Neural progenitor cell (in vitro differentiated cells): ENCODE measurements around the gene CD274. TPM values are rescaled to one million over a fixed set of nuclear protein-coding genes. Genes with fewer than 3 reads are reported as not detected.

Experiments
- DNase-seq: peaks from one replicate; pipeline ENCODE4 v3.0.0-alpha.2; 2016; ENCODE audit warnings: low spot score
- H2AFZ ChIP-seq: fragments of 200-600 bp; sonication (generic); replicated peaks from 2 replicates; pipeline ENCODE4 v1.6.1; 2016; ENCODE audit warnings: antibody characterized with exemption
- H3F3A ChIP-seq: fragments of 200-600 bp; sonication (generic); 2 replicates; pipeline ENCODE4 v1.6.1; 2016; ENCODE audit warnings: antibody characterized with exemption, low read depth
- H3K27ac ChIP-seq: fragments of 200-600 bp; sonication (generic); 2 replicates; pipeline ENCODE4 v1.5.1; 2016; ENCODE audit warnings: mild to moderate bottlenecking
- H3K27me3 ChIP-seq: fragments of 200-600 bp; sonication (generic); 2 replicates; pipeline ENCODE4 v1.6.1; 2016; ENCODE audit warnings: mild to moderate bottlenecking, moderate library complexity
- H3K36me3 ChIP-seq: fragments of 200-600 bp; sonication (generic); 2 replicates; pipeline ENCODE4 v1.5.1; 2016
- H3K4me1 ChIP-seq: fragments of 200-600 bp; sonication (generic); 2 replicates; pipeline ENCODE4 v1.6.1; 2016; ENCODE audit warnings: mixed run types
- H3K4me2 ChIP-seq: fragments of 200-600 bp; sonication (generic); 2 replicates; pipeline ENCODE4 v1.6.1; 2016
- H3K4me3 ChIP-seq: fragments of 200-600 bp; sonication (generic); 2 replicates; pipeline ENCODE4 v1.5.1; 2016
- H3K79me2 ChIP-seq: fragments of 200-600 bp; sonication (generic); 2 replicates; pipeline ENCODE4 v1.6.1; 2016; ENCODE audit warnings: low read depth
- H3K9ac ChIP-seq: fragments of 200-600 bp; sonication (generic); 2 replicates; pipeline ENCODE4 v1.6.1; 2016
- H3K9me3 ChIP-seq: fragments of 200-600 bp; sonication (generic); 2 replicates; pipeline ENCODE4 v1.5.1; 2016; ENCODE audit warnings: low read depth
- H4K20me1 ChIP-seq: fragments of 200-600 bp; sonication (generic); 2 replicates; pipeline ENCODE4 v1.6.1; 2016; ENCODE audit warnings: low read depth
- H3K27ac Mint-ChIP-seq: 3 replicates; pipeline ENCODE4 v1.8.0; 2021; ENCODE audit warnings: mixed read lengths
- H3K27me3 Mint-ChIP-seq: 2 replicates; pipeline ENCODE4 v1.8.0; 2022; ENCODE audit warnings: low read depth, mild to moderate bottlenecking, inconsistent platforms, moderate library complexity, mixed read lengths; ENCODE audit not compliant: insufficient read depth
- H3K36me3 Mint-ChIP-seq: 3 replicates; pipeline ENCODE4 v1.8.0; 2021; ENCODE audit warnings: mixed read lengths
- H3K4me1 Mint-ChIP-seq: 3 replicates; pipeline ENCODE4 v1.8.0; 2021; ENCODE audit warnings: mixed read lengths
- H3K4me3 Mint-ChIP-seq: 3 replicates; pipeline ENCODE4 v1.8.0; 2021; ENCODE audit warnings: mild to moderate bottlenecking, moderate library complexity, mixed read lengths
- H3K9me3 Mint-ChIP-seq: 3 replicates; pipeline ENCODE4 v1.8.0; 2020; ENCODE audit warnings: mixed read lengths
- EZH2 ChIP-seq: fragments of 200-600 bp; sonication (generic); IDR thresholded peaks from 2 replicates; pipeline ENCODE4 v1.6.1; 2017; ENCODE audit warnings: antibody characterized with exemption, mild to moderate bottlenecking, moderate library complexity
- EZH2phosphoT487 ChIP-seq: fragments of 200-600 bp; sonication (generic); IDR thresholded peaks from 2 replicates; pipeline ENCODE4 v1.6.1; 2017; ENCODE audit warnings: antibody characterized with exemption
- total RNA-seq: library from RNA; depleted of rRNA; stranded (reverse); fragments of >200 nt; gene quantifications from 2 replicates; pipeline ENCODE4 v1.2.3, GENCODE V29; 2015; ENCODE audit warnings: low replicate concordance
- TF ChIP-seq, protein P1 (sequence below): fragments of 200-600 bp; sonication (generic); IDR thresholded peaks from 2 replicates; pipeline ENCODE4 v1.5.1; 2017; ENCODE audit warnings: antibody characterized with exemption, mild to moderate bottlenecking

The CD274 gene
- total RNA-seq, 1 donor from 2014 or later: not detected

DNA sequence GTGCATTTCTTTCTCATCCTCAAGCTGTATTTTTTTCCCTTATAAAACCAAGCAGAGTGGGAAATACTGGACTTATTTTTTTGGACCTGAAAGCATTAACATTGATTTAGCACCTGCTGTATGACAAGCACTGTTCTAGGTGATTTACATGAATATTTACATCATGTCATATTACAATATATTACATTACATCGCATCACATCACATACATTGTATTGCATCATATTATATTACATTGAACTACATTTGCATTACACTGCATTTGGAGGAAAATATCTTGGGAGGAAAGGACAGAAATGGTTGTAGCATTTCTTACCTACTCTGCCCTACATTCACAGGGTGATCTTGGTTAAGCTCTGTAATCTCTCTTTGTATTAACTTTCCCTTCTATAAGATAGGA lies 48.8 kb downstream of the CD274 start:
- H3K9ac ChIP-seq: no peak overlapping the region
- no peaks in the 10 kb centered on the region for H3K4me1 Mint-ChIP-seq
- H3K9me3 ChIP-seq: no peaks in the 10 kb centered on the region
- H2AFZ ChIP-seq: no peak overlapping the region
- no peaks in the 10 kb centered on the region for H3K36me3 Mint-ChIP-seq
- no peak overlapping the region for H3K27ac ChIP-seq
- no peak for DNase-seq
- TF ChIP-seq EZH2phosphoT487 (no peak), EZH2 (no peak)
- TF ChIP-seq, protein P1, sequence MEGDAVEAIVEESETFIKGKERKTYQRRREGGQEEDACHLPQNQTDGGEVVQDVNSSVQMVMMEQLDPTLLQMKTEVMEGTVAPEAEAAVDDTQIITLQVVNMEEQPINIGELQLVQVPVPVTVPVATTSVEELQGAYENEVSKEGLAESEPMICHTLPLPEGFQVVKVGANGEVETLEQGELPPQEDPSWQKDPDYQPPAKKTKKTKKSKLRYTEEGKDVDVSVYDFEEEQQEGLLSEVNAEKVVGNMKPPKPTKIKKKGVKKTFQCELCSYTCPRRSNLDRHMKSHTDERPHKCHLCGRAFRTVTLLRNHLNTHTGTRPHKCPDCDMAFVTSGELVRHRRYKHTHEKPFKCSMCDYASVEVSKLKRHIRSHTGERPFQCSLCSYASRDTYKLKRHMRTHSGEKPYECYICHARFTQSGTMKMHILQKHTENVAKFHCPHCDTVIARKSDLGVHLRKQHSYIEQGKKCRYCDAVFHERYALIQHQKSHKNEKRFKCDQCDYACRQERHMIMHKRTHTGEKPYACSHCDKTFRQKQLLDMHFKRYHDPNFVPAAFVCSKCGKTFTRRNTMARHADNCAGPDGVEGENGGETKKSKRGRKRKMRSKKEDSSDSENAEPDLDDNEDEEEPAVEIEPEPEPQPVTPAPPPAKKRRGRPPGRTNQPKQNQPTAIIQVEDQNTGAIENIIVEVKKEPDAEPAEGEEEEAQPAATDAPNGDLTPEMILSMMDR: no peak
- H3K9me3 Mint-ChIP-seq: no peaks in the 10 kb centered on the region
- H3K79me2 ChIP-seq: no peaks in the 10 kb centered on the region
- H3F3A ChIP-seq: no peaks in the 10 kb centered on the region
- no peaks in the 10 kb centered on the region for H3K36me3 ChIP-seq
- H3K4me1 ChIP-seq: no peaks in the 10 kb centered on the region
- H3K4me3 Mint-ChIP-seq: no peak overlapping the region
- H4K20me1 ChIP-seq: no peaks in the 10 kb centered on the region
- no peaks in the 10 kb centered on the region for H3K27me3 ChIP-seq
- no peak overlapping the region for H3K4me3 ChIP-seq
- H3K27me3 Mint-ChIP-seq: no peaks in the 10 kb centered on the region
- H3K4me2 ChIP-seq: no peak overlapping the region
- H3K27ac Mint-ChIP-seq: no peak overlapping the region

- Mint-ChIP-seq H3K9me3 (no peaks in the 10 kb centered on the region), H3K4me1 (no peaks in the 10 kb centered on the region), H3K4me3 (no peak overlapping the region), H3K27me3 (no peaks in the 10 kb centered on the region), H3K36me3 (no peaks in the 10 kb centered on the region), H3K27ac (no peak overlapping the region)
- Histone ChIP-seq H3K79me2 (no peaks in the 10 kb centered on the region), H3F3A (no peaks in the 10 kb centered on the region), H2AFZ (no peak overlapping the region), H3K4me1 (no peaks in the 10 kb centered on the region), H3K36me3 (no peaks in the 10 kb centered on the region), H3K4me3 (no peak overlapping the region), H3K27ac (no peak overlapping the region), H3K27me3 (no peaks in the 10 kb centered on the region), H3K4me2 (no peak overlapping the region), H3K9ac (no peak overlapping the region), H3K9me3 (no peaks in the 10 kb centered on the region), H4K20me1 (no peaks in the 10 kb centered on the region)
- no peak for TF ChIP-seq EZH2phosphoT487
- TF ChIP-seq EZH2: no peak
- TF ChIP-seq, protein P1: no peak
- DNase-seq: no peak
Measured at GRCh38 chr9:5499889-5500398, 49.6 kb downstream of the CD274 start.

GRCh38 chr9:5500441-5501235 lies 50.3 kb downstream of the CD274 start:
- Mint-ChIP-seq H3K36me3 (no peaks in the 10 kb centered on the region), H3K27me3 (no peaks in the 10 kb centered on the region)
- H3K4me2 ChIP-seq: no peak overlapping the region

More at GRCh38 chr9:5500441-5501235, 50.3 kb downstream of the CD274 start:
- H3K9me3 Mint-ChIP-seq: no peaks in the 10 kb centered on the region
- Histone ChIP-seq H4K20me1 (no peaks in the 10 kb centered on the region), H3K4me3 (no peak overlapping the region), H3K9me3 (no peaks in the 10 kb centered on the region), H3F3A (no peaks in the 10 kb centered on the region), H3K9ac (no peak overlapping the region), H3K79me2 (no peaks in the 10 kb centered on the region), H3K27me3 (no peaks in the 10 kb centered on the region), H3K27ac (no peak overlapping the region), H2AFZ (no peak overlapping the region), H3K4me1 (no peaks in the 10 kb centered on the region), H3K36me3 (no peaks in the 10 kb centered on the region)
- DNase-seq: no peak
- H3K27ac Mint-ChIP-seq: no peak overlapping the region
- no peak overlapping the region for H3K4me3 Mint-ChIP-seq
- TF ChIP-seq EZH2phosphoT487: no peak
- TF ChIP-seq EZH2: no peak
- TF ChIP-seq, protein P1: no peak
- H3K4me1 Mint-ChIP-seq: no peaks in the 10 kb centered on the region
